Stomach (tissue), 9 donors: ENCODE measurements around the gene OMA1. TPM values are rescaled to one million over a fixed set of nuclear protein-coding genes. Genes with fewer than 3 reads are reported as not detected.
"Not testable (repeated sequence)": the region's sequence is repeated elsewhere in the genome, so short reads cannot be mapped to it uniquely, and the experiment has no call there.

Experiments used
- DNase-seq, 2 donors: peaks; one replicate each; pipeline versions ENCODE4 v3.0.0 to v3.0.0-alpha.2; 2013 to 2019
- H3K27ac ChIP-seq, 5 donors: fragments of 200-600 bp in 4 of 5; sonication (generic) in 4 of 5; one replicate each; pipeline ENCODE4 v1.5.1; 2013 to 2019; ENCODE audit warnings: mild to moderate bottlenecking in 1 of 5, moderate library complexity in 1 of 5
- H3K27me3 ChIP-seq, 3 donors: fragments of 200-600 bp; sonication (generic); one replicate each; pipeline ENCODE4 v1.5.1; 2017 to 2019; ENCODE audit warnings: mixed run types in 1 of 3
- H3K36me3 ChIP-seq, 4 donors: fragments of 200-600 bp; sonication (generic); 1 replicate in 3 of 4; 2 replicates in 1 of 4; pipeline ENCODE4 v1.5.1; 2016 to 2019
- H3K4me1 ChIP-seq, 4 donors: fragments of 200-600 bp; sonication (generic); one replicate each; pipeline ENCODE4 v1.5.1; 2016 to 2019
- H3K4me3 ChIP-seq, 4 donors: fragments of 200-600 bp; sonication (generic) in 3 of 4; one replicate each; pipeline ENCODE4 v1.5.1; 2016 to 2019; ENCODE audit warnings: mild to moderate bottlenecking in 1 of 4
- H3K9me3 ChIP-seq, 4 donors: fragments of 200-600 bp; sonication (generic); one replicate each; pipeline ENCODE4 v1.5.1; 2016 to 2019
- CTCF ChIP-seq, 7 experiments: fragments of 450-650 bp in 4 of 7; fragments of 200-600 bp in 3 of 7; sonication (generic) in 3 of 7; IDR thresholded peaks; one replicate each; pipeline ENCODE4 v1.5.1; 2016 to 2019; ENCODE audit warnings: antibody characterized with exemption in 7 of 7, control low read depth in 2 of 7, mild to moderate bottlenecking in 1 of 7
- EP300 ChIP-seq: sonication (generic); formaldehyde crosslinking; IDR thresholded peaks from one replicate; pipeline ENCODE4 v1.6.1; 2017; ENCODE audit warnings: antibody characterized with exemption
- POLR2A ChIP-seq, 4 donors: fragments of 450-650 bp; IDR thresholded peaks; one replicate each; pipeline ENCODE4 v1.6.1; 2016; ENCODE audit warnings: antibody characterized with exemption in 4 of 4, control low read depth in 2 of 4, mild to moderate bottlenecking in 1 of 4, moderate library complexity in 1 of 4
- POLR2AphosphoS5 ChIP-seq, 3 donors: sonication (generic); formaldehyde crosslinking; IDR thresholded peaks; one replicate each; pipeline ENCODE4 v1.6.1; 2016; ENCODE audit warnings: antibody characterized with exemption in 3 of 3
- WGBS, 5 donors: extraction: QIAGEN DNeasy Blood & Tissue Kit in 3 of 5; methylation state at CpG; one replicate each; pipeline versions ENCODE4 v1.1.5 to v1.1.7; 2013 to 2018; 5-methylcytosine and 5-hydroxymethylcytosine counted together
- intact Hi-C: fragments of 100-400 bp; cut with DNase I; formaldehyde crosslinking; loops from one replicate; pipeline ENCODE4 v1.15.1; 2023; ENCODE audit warnings: low total_unique reads
- polyA plus RNA-seq, 3 donors: library from polyadenylated mRNA; stranded (reverse); fragments of 200-250 nt; gene quantifications; one replicate each; pipeline ENCODE4 v1.2.3, GENCODE V29; 2013
- total RNA-seq, 5 donors: library from RNA; depleted of rRNA; stranded (reverse); fragments of >200 nt; gene quantifications; one replicate each; pipeline versions ENCODE4 v1.1.0 to v1.2.3, GENCODE V29; 2014 to 2016
- donor health status: healthy with polysubstance abuse.
- donor health status: Bipolar disorder and iron deficiency.
- donor health status: healthy.

Gene OMA1
- total and polyA plus RNA-seq, 8 donors: 5.8 to 55.8 (median 19.7) TPM

GRCh38 chr1:58500043-58500442 lies 46.5 kb downstream of the OMA1 start:
- H3K27ac ChIP-seq: no peak overlapping the region
- DNase-seq: no peak
- no peaks in the 10 kb centered on the region for H3K9me3 ChIP-seq
- no peak overlapping the region for H3K4me3 ChIP-seq
- intact Hi-C loops: no loop called here
- H3K36me3 ChIP-seq: peaks cover 0 to 50% (median 32%) of the 10 kb centered on the region in 4 donors
- H3K4me1 ChIP-seq: no peaks in the 10 kb centered on the region
- WGBS, 5 donors: 52 to 63% (median 55%) methylated on average over 1 of the region's 1 CpG
- TF ChIP-seq POLR2A (IDR thresholded peaks at IDR 0.05) (no peak), POLR2AphosphoS5 (IDR thresholded peaks at IDR 0.05) (no peak), EP300 (no peak), CTCF (IDR thresholded peaks at IDR 0.05) (no peak)
- H3K27me3 ChIP-seq: no peaks in the 10 kb centered on the region

- intact Hi-C loops: no loop called here
- WGBS, 5 donors: 76 to 86% (median 83%) methylated on average over 4 of the region's 4 CpGs
These were observed 49.0 kb downstream of the OMA1 start for GRCh38 chr1:58497499-58497898.

GRCh38 chr1:58496042-58496441 lies 50.5 kb downstream of the OMA1 start:
- DNase-seq: no peak
- no peak overlapping the region for H3K4me3 ChIP-seq
- peaks cover 0 to 15% (median 7%) of the 10 kb centered on the region in 4 donors for H3K36me3 ChIP-seq
- H3K27ac ChIP-seq: no peak overlapping the region
- 80 to 91% (median 85%) methylated on average over 3 of the region's 3 CpGs for whole genome bisulfite sequencing, 5 donors
- H3K9me3 ChIP-seq: no peaks in the 10 kb centered on the region
- TF ChIP-seq POLR2AphosphoS5 (IDR thresholded peaks at IDR 0.05) (no peak), POLR2A (IDR thresholded peaks at IDR 0.05) (no peak), EP300 (no peak), CTCF (IDR thresholded peaks at IDR 0.05) (no peak)
- H3K4me1 ChIP-seq: no peaks in the 10 kb centered on the region
- H3K27me3 ChIP-seq: no peaks in the 10 kb centered on the region
- intact Hi-C loops: no loop called here

More at GRCh38 chr1:58497499-58497898, 49.0 kb downstream of the OMA1 start:
- Histone ChIP-seq H3K27me3 (no peaks in the 10 kb centered on the region), H3K36me3 (peaks cover 0 to 27% (median 14%) of the 10 kb centered on the region in 4 donors), H3K27ac (no peak overlapping the region), H3K4me3 (no peak overlapping the region), H3K4me1 (no peaks in the 10 kb centered on the region), H3K9me3 (no peaks in the 10 kb centered on the region)
- TF ChIP-seq CTCF (IDR thresholded peaks at IDR 0.05) (no peak), POLR2A (IDR thresholded peaks at IDR 0.05) (no peak), EP300 (no peak), POLR2AphosphoS5 (IDR thresholded peaks at IDR 0.05) (no peak)
- DNase-seq: no peak

GRCh38 chr1:58488914-58489313 lies 57.6 kb downstream of the OMA1 start:
- H3K4me1 ChIP-seq, H3K27ac ChIP-seq, DNase-seq, intact Hi-C loops, H3K4me3 ChIP-seq, H3K9me3 ChIP-seq, H3K27me3 ChIP-seq: not testable (repeated sequence)
- peaks cover 0 to 21% (median 17%) of the 10 kb centered on the region in 4 donors for H3K36me3 ChIP-seq
- 97 to 99% (median 98%) methylated on average over 18 of the region's 18 CpGs for WGBS, 5 donors

GRCh38 chr1:58487002-58487401 lies 59.5 kb downstream of the OMA1 start:
- H3K9me3 ChIP-seq: no peaks in the 10 kb centered on the region

More at GRCh38 chr1:58487002-58487401, 59.5 kb downstream of the OMA1 start:
- 91 to 94% (median 93%) methylated on average over 5 of the region's 5 CpGs for WGBS, 5 donors
- no peak for DNase-seq
- intact Hi-C loops: no loop called here
- H3K36me3 ChIP-seq: peaks cover 0 to 31% (median 22%) of the 10 kb centered on the region in 4 donors
- H3K27ac ChIP-seq: no peak overlapping the region
- H3K4me3 ChIP-seq: no peak overlapping the region
- no peaks in the 10 kb centered on the region for H3K27me3 ChIP-seq
- no peaks in the 10 kb centered on the region for H3K4me1 ChIP-seq
- TF ChIP-seq EP300 (no peak), POLR2AphosphoS5 (IDR thresholded peaks at IDR 0.05) (no peak), POLR2A (IDR thresholded peaks at IDR 0.05) (no peak), CTCF (IDR thresholded peaks at IDR 0.05) (no peak)
